HepG2 (cell line): ENCODE data around the gene CDCA4. TPM values are rescaled to one million over a fixed set of nuclear protein-coding genes. Genes with fewer than 3 reads are reported as not detected.

Experiments
- ATAC-seq: fragments of 200-7000 bp; cut with Tn5 transposase; 3 replicates; pipeline ENCODE4 v1.9.1; 2020; ENCODE audit warnings: mild to moderate bottlenecking, moderate library complexity
- BruUV-seq: library from RNA; stranded (reverse); fragments of 400-500 nt; replicated peaks from 2 replicates; lab custom pipeline; 2021; lab: Mats Ljungman, UMichigan
- CTCF ChIA-PET: fragments of 300-600 bp; formaldehyde crosslinking; extraction: SDS; loops from one replicate; lab custom pipeline; 2021; ENCODE audit warnings: low total read pairs, inconsistent platforms, low intra/inter-chr PET ratio; lab: Yijun Ruan, JAX
- POLR2A ChIA-PET: fragments of 350-600 bp; sonication (Branson Sonifier 250); formaldehyde crosslinking; loops from one replicate; lab custom pipeline; 2020; ENCODE audit warnings: antibody characterized with exemption, inconsistent platforms; lab: Yijun Ruan, JAX
- DNase-seq: peaks from one replicate; pipeline ENCODE4 v3.0.0-alpha.2; 2015; ENCODE audit warnings: low spot score
- FAIRE-seq: peaks from 3 replicates; lab custom pipeline; 2011; peaks lifted over from hg19 to GRCh38; lab: Jason Lieb, UNC
- H2AFZ ChIP-seq: one replicate; pipeline ENCODE4 v1.6.1; 2011; ENCODE audit warnings: low read length, inconsistent platforms
- H3K27ac ChIP-seq: fragments of 300-600 bp; 3 replicates; pipeline ENCODE4 v1.8.0; 2011; ENCODE audit warnings: mixed run types, mild to moderate bottlenecking, mixed read lengths, low read length, inconsistent platforms; ENCODE audit not compliant: insufficient read depth; ENCODE audit errors: extremely low read length
- H3K27me3 ChIP-seq, 2 experiments: fragments of 200-600 bp in 1 of 2; 2 replicates in 1 of 2; 3 replicates in 1 of 2; pipeline versions ENCODE4 v1.6.0 to v1.8.0; 2011; ENCODE audit warnings: low read length in 2 of 2, mild to moderate bottlenecking in 2 of 2, moderate library complexity in 2 of 2, inconsistent platforms in 1 of 2; ENCODE audit not compliant: insufficient read depth in 2 of 2, control insufficient read depth in 1 of 2
- H3K36me3 ChIP-seq, 2 experiments: fragments of 200-600 bp in 1 of 2; replicated peaks in 1 of 2; 2 replicates in 1 of 2; 3 replicates in 1 of 2; pipeline versions ENCODE4 v1.5.1 to v1.8.0; 2011; ENCODE audit warnings: low read length in 2 of 2, inconsistent platforms in 1 of 2; ENCODE audit not compliant: insufficient read depth in 2 of 2, control insufficient read depth in 1 of 2
- H3K4me1 ChIP-seq: 2 replicates; pipeline ENCODE4 v1.5.1; 2012; ENCODE audit warnings: low read length, inconsistent platforms; ENCODE audit not compliant: insufficient read depth
- H3K4me2 ChIP-seq: 2 replicates; pipeline ENCODE4 v1.6.0; 2011; ENCODE audit warnings: low read depth, low read length, inconsistent platforms
- H3K4me3 ChIP-seq, 3 experiments: fragments of 200-600 bp in 1 of 3; sonication (generic), shearing (Covaris generic) in 1 of 3; replicated peaks in 1 of 3; 2 replicates each; pipeline ENCODE4 v1.5.1; 2011 to 2016; ENCODE audit warnings: low read length in 3 of 3, inconsistent platforms in 2 of 3, low read depth in 2 of 3, mild to moderate bottlenecking in 2 of 3, control low read depth in 1 of 3, mixed read lengths in 1 of 3; ENCODE audit not compliant: insufficient read depth in 1 of 3
- H3K79me2 ChIP-seq: one replicate; pipeline ENCODE4 v1.6.1; 2011; ENCODE audit warnings: low read length, inconsistent platforms; ENCODE audit not compliant: insufficient read depth
- H3K9ac ChIP-seq: 2 replicates; pipeline ENCODE4 v1.6.0; 2011; ENCODE audit warnings: mild to moderate bottlenecking, low read depth, low read length, inconsistent platforms; ENCODE audit not compliant: insufficient read depth
- H3K9me3 ChIP-seq: 2 replicates; pipeline ENCODE4 v1.5.1; 2012; ENCODE audit warnings: mild to moderate bottlenecking, low read length
- H4K20me1 ChIP-seq: 2 replicates; pipeline ENCODE4 v1.6.0; 2011; ENCODE audit warnings: inconsistent platforms, mild to moderate bottlenecking, low read length, moderate library complexity; ENCODE audit not compliant: insufficient read depth
- E2F2 ChIP-seq: sonication (generic); formaldehyde crosslinking; IDR thresholded peaks from 2 replicates; pipeline ENCODE4 v1.4.0; 2020; ENCODE audit warnings: missing genetic modification reagents, borderline replicate concordance
- ELF1 ChIP-seq: sonication (generic); formaldehyde crosslinking; IDR thresholded peaks from 2 replicates; pipeline ENCODE4 v1.4.0; 2020; ENCODE audit warnings: missing genetic modification reagents
- ELF4 ChIP-seq: sonication (generic); formaldehyde crosslinking; IDR thresholded peaks from 2 replicates; pipeline ENCODE4 v1.5.0; 2020; ENCODE audit warnings: missing genetic modification reagents, mild to moderate bottlenecking, moderate library complexity, borderline replicate concordance
- GMEB2 ChIP-seq: IDR thresholded peaks from 2 replicates; pipeline ENCODE4 v1.6.1; 2016; ENCODE audit warnings: missing biosample characterization, missing genetic modification reagents, low read depth
- MBD4 ChIP-seq: IDR thresholded peaks from 2 replicates; pipeline ENCODE4 v1.6.1; 2012; ENCODE audit warnings: low read length, inconsistent platforms, borderline replicate concordance
- MXD1 ChIP-seq: sonication (generic); formaldehyde crosslinking; IDR thresholded peaks from 2 replicates; pipeline ENCODE4 v1.4.0; 2020; ENCODE audit warnings: mild to moderate bottlenecking, missing genetic modification reagents
- NFATC3 ChIP-seq: sonication (generic); formaldehyde crosslinking; IDR thresholded peaks from 2 replicates; pipeline ENCODE4 v1.5.1; 2020; ENCODE audit warnings: mild to moderate bottlenecking, missing genetic modification reagents
- RBM39 ChIP-seq: fragments of 200-400 bp; formaldehyde crosslinking; IDR thresholded peaks from one replicate; pipeline ENCODE4 v1.6.1; 2018; ENCODE audit warnings: antibody characterized with exemption, mild to moderate bottlenecking, low read depth, low read length; ENCODE audit not compliant: poor library complexity, severe bottlenecking
- SKI ChIP-seq: fragments of 450-650 bp; IDR thresholded peaks from one replicate; pipeline ENCODE4 v1.6.1; 2018; ENCODE audit warnings: mild to moderate bottlenecking; ENCODE audit not compliant: partially characterized antibody
- SMAD1 ChIP-seq: sonication (generic); formaldehyde crosslinking; IDR thresholded peaks from 2 replicates; pipeline ENCODE4 v1.4.0; 2020; ENCODE audit warnings: missing genetic modification reagents, low read depth, mild to moderate bottlenecking, borderline replicate concordance
- SMAD9 ChIP-seq: sonication (generic); formaldehyde crosslinking; IDR thresholded peaks from 2 replicates; pipeline ENCODE4 v1.5.1; 2020; ENCODE audit warnings: mild to moderate bottlenecking, missing genetic modification reagents
- STAG1 ChIP-seq: sonication (generic); formaldehyde crosslinking; IDR thresholded peaks from 2 replicates; pipeline ENCODE4 v1.4.0; 2020; ENCODE audit warnings: missing genetic modification reagents
- ZBTB38 ChIP-seq: sonication (generic); formaldehyde crosslinking; IDR thresholded peaks from 2 replicates; pipeline ENCODE4 v1.5.1; 2020; ENCODE audit warnings: mild to moderate bottlenecking, missing genetic modification reagents
- ZIK1 ChIP-seq: sonication (generic); formaldehyde crosslinking; IDR thresholded peaks from 2 replicates; pipeline ENCODE4 v1.5.0; 2020; ENCODE audit warnings: mild to moderate bottlenecking, low read depth, missing genetic modification reagents, borderline replicate concordance
- ZNF18 ChIP-seq: sonication (generic); formaldehyde crosslinking; IDR thresholded peaks from 2 replicates; pipeline ENCODE4 v1.8.0; 2022; ENCODE audit warnings: mild to moderate bottlenecking, missing genetic modification reagents; ENCODE audit not compliant: insufficient replicate concordance
- ZNF263 ChIP-seq: sonication (generic); formaldehyde crosslinking; IDR thresholded peaks from 2 replicates; pipeline ENCODE4 v1.4.0; 2020; ENCODE audit warnings: missing genetic modification reagents
- ZNF383 ChIP-seq: sonication (generic); formaldehyde crosslinking; IDR thresholded peaks from 2 replicates; pipeline ENCODE4 v1.4.0; 2020; ENCODE audit warnings: missing genetic modification reagents, mild to moderate bottlenecking, borderline replicate concordance
- ZNF501 ChIP-seq: sonication (generic); formaldehyde crosslinking; IDR thresholded peaks from 2 replicates; pipeline ENCODE4 v1.5.1; 2020; ENCODE audit warnings: mild to moderate bottlenecking, moderate library complexity, missing genetic modification reagents
- WGBS: methylation state at CpG from one replicate; pipeline ENCODE4 v1.1.6; 2017; ENCODE audit warnings: low lambda C conversion rate; 5-methylcytosine and 5-hydroxymethylcytosine counted together
- in situ Hi-C: cut with HindIII; loops from 2 replicates; pipeline ENCODE4 v1.10.0; 2017; ENCODE audit warnings: low pct_unique_long_range_greater_than_20kb; ENCODE audit not compliant: extremely low pct_ligation_motif_present
- intact Hi-C: fragments of 100-400 bp; cut with micrococcal nuclease; formaldehyde crosslinking; loops from one replicate; pipeline ENCODE4 v1.10.0; 2022; ENCODE audit not compliant: unreplicated experiment
- polyA plus RNA-seq, 8 experiments: library from polyadenylated mRNA; depleted of rRNA in 3 of 8; stranded (reverse) in 7 of 8; unstranded in 1 of 8; fragments of >200 nt; fragmentation: Illumina TruSeq in 4 of 8; extraction: Trizol in 4 of 8; gene quantifications; 2 replicates each; pipeline versions ENCODE4 v1.2.1 to v1.2.3, GENCODE V29; 2011 to 2016; ENCODE audit warnings: low read depth in 4 of 8, missing spikeins in 1 of 8, mixed read lengths in 1 of 8; ENCODE audit not compliant: insufficient read depth in 1 of 8
- total RNA-seq, 5 experiments: library from RNA; depleted of rRNA; stranded (reverse); fragments of >200 nt; fragmentation: Illumina TruSeq; extraction: Trizol; gene quantifications; 2 replicates each; pipeline ENCODE4 v1.2.3, GENCODE V29; 2016; ENCODE audit warnings: low read depth in 1 of 5
- TF ChIP-seq, protein P1 (sequence below): sonication (generic); formaldehyde crosslinking; IDR thresholded peaks from 2 replicates; pipeline ENCODE4 v1.8.1; 2023; ENCODE audit warnings: mild to moderate bottlenecking, moderate library complexity, missing genetic modification reagents

The CDCA4 gene
- total and polyA plus RNA-seq, 2 of the 13 experiments (the other 11 are each of a cell fraction or from before 2014, with no cell fraction given), result 19.7 to 43.1 TPM

GRCh38 chr14:104996483-104996882 is 24.4 kb downstream of the CDCA4 start:
- in situ Hi-C loops, result no loop called here
- WGBS, result 68% methylated on average over 10 of the region's 13 CpGs
- no TSS peak for BruUV-seq

More at GRCh38 chr14:104996483-104996882, 24.4 kb downstream of the CDCA4 start:
- no peak for DNase-seq
- TF ChIP-seq ZIK1 (CRISPR knock-in tag) (no peak), MXD1 (CRISPR knock-in tag) (no peak), ZNF263 (CRISPR knock-in tag) (no peak), ZNF383 (CRISPR knock-in tag) (no peak), NFATC3 (CRISPR knock-in tag) (no peak), ELF1 (no peak), RBM39 (no peak), ELF4 (CRISPR knock-in tag) (no peak), STAG1 (CRISPR knock-in tag) (no peak), ZBTB38 (CRISPR knock-in tag) (no peak), MBD4 (no peak), ZNF18 (no peak), E2F2 (CRISPR knock-in tag) (no peak), SMAD9 (CRISPR knock-in tag) (no peak), GMEB2 (CRISPR knock-in tag) (no peak), ZNF501 (no peak), SMAD1 (CRISPR knock-in tag) (no peak), SKI (no peak)
- TF ChIP-seq, protein P1, sequence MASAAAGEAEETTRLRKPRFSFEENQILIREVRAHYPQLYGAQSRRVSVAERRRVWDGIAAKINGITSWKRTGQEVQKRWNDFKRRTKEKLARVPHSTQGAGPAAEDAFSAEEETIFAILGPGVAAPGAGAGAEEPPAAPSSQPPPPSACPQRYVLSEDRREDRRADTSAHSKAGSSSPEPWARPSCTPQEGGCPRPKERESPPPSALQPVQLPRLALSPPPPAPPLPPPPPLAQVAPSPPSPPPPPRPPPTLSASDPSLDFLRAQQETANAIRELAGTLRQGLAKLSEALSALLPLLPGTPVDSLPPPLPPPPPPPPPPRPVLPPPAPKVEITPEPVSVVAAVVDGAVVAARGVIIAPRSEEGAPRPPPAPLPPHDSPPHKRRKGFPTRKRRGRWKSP (CRISPR knock-in tag), result no peak
- no peaks in the 10 kb centered on the region for H3K9me3 ChIP-seq
- ChIA-PET CTCF (no interaction called here), POLR2A (no interaction called here)
- H3K27me3 ChIP-seq, result no peaks in the 10 kb centered on the region
- no peaks in the 10 kb centered on the region for H3K36me3 ChIP-seq
- no peaks in the 10 kb centered on the region for H3K79me2 ChIP-seq
- H3K9ac ChIP-seq, result no peak overlapping the region
- no peak overlapping the region for H3K4me2 ChIP-seq
- FAIRE-seq, result no peak
- H3K4me3 ChIP-seq, result no peak overlapping the region
- H4K20me1 ChIP-seq, result no peaks in the 10 kb centered on the region
- intact Hi-C loops, result no loop called here
- H3K4me1 ChIP-seq, result no peaks in the 10 kb centered on the region
- H2AFZ ChIP-seq, result no peak overlapping the region
- H3K27ac ChIP-seq, result no peak overlapping the region
- ATAC-seq, result no peak
